Spinal cord (tissue), 10 donors: ENCODE data around the gene CACNA2D2. TPM values are rescaled to one million over a fixed set of nuclear protein-coding genes. Genes with fewer than 3 reads are reported as not detected.

Experiments
- DNase-seq, 6 donors: peaks; one replicate each; pipeline versions ENCODE4 v3.0.0 to v3.0.0-alpha.2; 2013 to 2015; ENCODE audit warnings: low spot score in 6 of 6, low read depth in 4 of 6
- H3K27ac ChIP-seq: one replicate; pipeline ENCODE4 v1.5.1; 2013; ENCODE audit warnings: low read depth, low read length, control low read depth
- H3K27me3 ChIP-seq: one replicate; pipeline ENCODE4 v1.6.1; 2013; ENCODE audit warnings: low read length; ENCODE audit not compliant: control insufficient read depth, insufficient read depth
- H3K36me3 ChIP-seq: one replicate; pipeline ENCODE4 v1.6.1; 2013; ENCODE audit warnings: low read length; ENCODE audit not compliant: control insufficient read depth, insufficient read depth
- H3K4me1 ChIP-seq: one replicate; pipeline ENCODE4 v1.6.1; 2013; ENCODE audit warnings: low read length; ENCODE audit not compliant: control insufficient read depth, insufficient read depth
- H3K4me3 ChIP-seq: one replicate; pipeline ENCODE4 v1.5.1; 2013; ENCODE audit warnings: low read depth, low read length, control low read depth
- H3K9me3 ChIP-seq: one replicate; pipeline ENCODE4 v1.6.1; 2013; ENCODE audit warnings: low read length; ENCODE audit not compliant: control insufficient read depth, insufficient read depth
- whole genome bisulfite sequencing: methylation state at CpG from one replicate; pipeline ENCODE4 v1.1.5; 2013; ENCODE audit warnings: missing lambda C conversion rate; ENCODE audit not compliant: insufficient coverage; 5-methylcytosine and 5-hydroxymethylcytosine counted together
- polyA plus RNA-seq, 2 donors: library from polyadenylated mRNA; unstranded; fragments of 120-200 nt; gene quantifications; one replicate each; pipeline ENCODE4 v1.2.1, GENCODE V29; 2013; ENCODE audit not compliant: insufficient read length in 2 of 2
- total RNA-seq, 2 donors: library from RNA; depleted of rRNA in 1 of 2; stranded (reverse); fragments of 120-200 nt in 1 of 2; fragments of >200 nt in 1 of 2; gene quantifications; one replicate each; pipeline versions ENCODE4 v1.2.3 to v1.2.4, GENCODE V29; 2013 to 2014
- donor health status: healthy.

The CACNA2D2 gene
- total and polyA plus RNA-seq, 4 donors = 11.6 to 59.2 (median 38.3) TPM

GRCh38 chr3:50454481-50455070, 48.9 kb downstream of the CACNA2D2 start:
- peak in 2 of 6 donors; percentile 35 to 58 for DNase-seq
- H3K4me1 ChIP-seq = peaks cover 62% of the 10 kb centered on the region
- H3K27ac ChIP-seq = no peak overlapping the region
- H3K4me3 ChIP-seq = no peak overlapping the region
- H3K27me3 ChIP-seq = no peaks in the 10 kb centered on the region
- peaks cover 6% of the 10 kb centered on the region for H3K36me3 ChIP-seq
- H3K9me3 ChIP-seq = no peaks in the 10 kb centered on the region
- WGBS = 64% methylated on average over 6 of the region's 10 CpGs

GRCh38 chr3:50453907-50454306, 49.5 kb downstream of the CACNA2D2 start:
- DNase-seq = peak in 2 of 6 donors; percentile 30 to 85
- Histone ChIP-seq H3K27me3 (no peaks in the 10 kb centered on the region), H3K4me3 (no peak overlapping the region)

GRCh38 chr3:50450209-50450921, 53.1 kb downstream of the CACNA2D2 start:
- Histone ChIP-seq H3K9me3 (no peaks in the 10 kb centered on the region), H3K4me3 (no peak overlapping the region), H3K36me3 (peaks cover 15% of the 10 kb centered on the region), H3K4me1 (peaks cover 56% of the 10 kb centered on the region), H3K27ac (peak overlapping the region; percentile 83), H3K27me3 (no peaks in the 10 kb centered on the region)
- peak in 4 of 6 donors; percentile 32 to 88 (median 62) for DNase-seq
- WGBS = 41% methylated on average over 4 of the region's 29 CpGs

More at GRCh38 chr3:50453907-50454306, 49.5 kb downstream of the CACNA2D2 start:
- WGBS = 28% methylated on average over 5 of the region's 13 CpGs
- Histone ChIP-seq H3K27ac (no peak overlapping the region), H3K9me3 (no peaks in the 10 kb centered on the region), H3K36me3 (peaks cover 6% of the 10 kb centered on the region), H3K4me1 (peaks cover 68% of the 10 kb centered on the region)

GRCh38 chr3:50448752-50449539, 54.5 kb downstream of the CACNA2D2 start:
- no peaks in the 10 kb centered on the region for H3K27me3 ChIP-seq
- DNase-seq = no peak
- WGBS = 91% methylated on average over 8 of the region's 13 CpGs
- no peak overlapping the region for H3K27ac ChIP-seq
- H3K36me3 ChIP-seq = peaks cover 15% of the 10 kb centered on the region
- no peaks in the 10 kb centered on the region for H3K9me3 ChIP-seq
- H3K4me1 ChIP-seq = peaks cover 41% of the 10 kb centered on the region
- H3K4me3 ChIP-seq = no peak overlapping the region

- DNase-seq = no peak
- WGBS = 72% methylated on average over 9 of the region's 10 CpGs
- no peaks in the 10 kb centered on the region for H3K27me3 ChIP-seq
Measured at GRCh38 chr3:50447290-50447840, 56.1 kb downstream of the CACNA2D2 start.

GRCh38 chr3:50445919-50446318, 57.5 kb downstream of the CACNA2D2 start:
- 88% methylated on average over 4 of the region's 7 CpGs for WGBS
- H3K27ac ChIP-seq = no peak overlapping the region
- no peak overlapping the region for H3K4me3 ChIP-seq
- H3K27me3 ChIP-seq = no peaks in the 10 kb centered on the region
- H3K4me1 ChIP-seq = peaks cover 47% of the 10 kb centered on the region
- peaks cover 17% of the 10 kb centered on the region for H3K36me3 ChIP-seq
- DNase-seq = no peak
- no peaks in the 10 kb centered on the region for H3K9me3 ChIP-seq

More at GRCh38 chr3:50447290-50447840, 56.1 kb downstream of the CACNA2D2 start:
- Histone ChIP-seq H3K9me3 (no peaks in the 10 kb centered on the region), H3K4me3 (no peak overlapping the region), H3K4me1 (peaks cover 48% of the 10 kb centered on the region), H3K36me3 (peaks cover 20% of the 10 kb centered on the region), H3K27ac (no peak overlapping the region)

- WGBS = 100% methylated on average over 2 of the region's 2 CpGs
- DNase-seq = no peak
- peaks cover 44% of the 10 kb centered on the region for H3K4me1 ChIP-seq
- no peaks in the 10 kb centered on the region for H3K9me3 ChIP-seq
- no peaks in the 10 kb centered on the region for H3K27me3 ChIP-seq
- no peak overlapping the region for H3K4me3 ChIP-seq
- no peak overlapping the region for H3K27ac ChIP-seq
- peaks cover 17% of the 10 kb centered on the region for H3K36me3 ChIP-seq
Measured at GRCh38 chr3:50444782-50445181, 58.7 kb downstream of the CACNA2D2 start.

- H3K27ac ChIP-seq = no peak overlapping the region
Measured at GRCh38 chr3:50444213-50444612, 59.2 kb downstream of the CACNA2D2 start.

GRCh38 chr3:50442945-50443579, 60.4 kb downstream of the CACNA2D2 start:
- DNase-seq = peak in 2 of 6 donors; percentile 45 to 94
- Histone ChIP-seq H3K36me3 (peaks cover 17% of the 10 kb centered on the region), H3K4me3 (no peak overlapping the region), H3K27me3 (no peaks in the 10 kb centered on the region), H3K27ac (no peak overlapping the region), H3K9me3 (no peaks in the 10 kb centered on the region), H3K4me1 (peaks cover 50% of the 10 kb centered on the region)
- WGBS = 49% methylated on average over 18 of the region's 21 CpGs

More at GRCh38 chr3:50444213-50444612, 59.2 kb downstream of the CACNA2D2 start:
- no peaks in the 10 kb centered on the region for H3K9me3 ChIP-seq
- 89% methylated on average over 4 of the region's 5 CpGs for WGBS
- no peaks in the 10 kb centered on the region for H3K27me3 ChIP-seq
- DNase-seq = no peak
- H3K4me1 ChIP-seq = peaks cover 42% of the 10 kb centered on the region
- no peak overlapping the region for H3K4me3 ChIP-seq
- H3K36me3 ChIP-seq = peaks cover 17% of the 10 kb centered on the region
